Thyroid gland (tissue), 4 donors: ENCODE measurements around the gene CYP2W1.

Experiments
- POLR2A ChIP-seq, 2 donors: fragments of 450-650 bp; IDR thresholded peaks; one replicate each; pipeline ENCODE4 v1.6.1; 2017; ENCODE audit warnings: antibody characterized with exemption in 2 of 2, mild to moderate bottlenecking in 2 of 2, moderate library complexity in 1 of 2
- TF ChIP-seq, protein P1 (sequence below), 6 experiments: fragments of 200-600 bp in 3 of 6; fragments of 450-650 bp in 3 of 6; sonication (generic) in 3 of 6; IDR thresholded peaks; one replicate each; pipeline ENCODE4 v1.5.1; 2016 to 2019; ENCODE audit warnings: antibody characterized with exemption in 6 of 6, mild to moderate bottlenecking in 2 of 6, inconsistent platforms in 1 of 6, moderate library complexity in 1 of 6

DNA sequence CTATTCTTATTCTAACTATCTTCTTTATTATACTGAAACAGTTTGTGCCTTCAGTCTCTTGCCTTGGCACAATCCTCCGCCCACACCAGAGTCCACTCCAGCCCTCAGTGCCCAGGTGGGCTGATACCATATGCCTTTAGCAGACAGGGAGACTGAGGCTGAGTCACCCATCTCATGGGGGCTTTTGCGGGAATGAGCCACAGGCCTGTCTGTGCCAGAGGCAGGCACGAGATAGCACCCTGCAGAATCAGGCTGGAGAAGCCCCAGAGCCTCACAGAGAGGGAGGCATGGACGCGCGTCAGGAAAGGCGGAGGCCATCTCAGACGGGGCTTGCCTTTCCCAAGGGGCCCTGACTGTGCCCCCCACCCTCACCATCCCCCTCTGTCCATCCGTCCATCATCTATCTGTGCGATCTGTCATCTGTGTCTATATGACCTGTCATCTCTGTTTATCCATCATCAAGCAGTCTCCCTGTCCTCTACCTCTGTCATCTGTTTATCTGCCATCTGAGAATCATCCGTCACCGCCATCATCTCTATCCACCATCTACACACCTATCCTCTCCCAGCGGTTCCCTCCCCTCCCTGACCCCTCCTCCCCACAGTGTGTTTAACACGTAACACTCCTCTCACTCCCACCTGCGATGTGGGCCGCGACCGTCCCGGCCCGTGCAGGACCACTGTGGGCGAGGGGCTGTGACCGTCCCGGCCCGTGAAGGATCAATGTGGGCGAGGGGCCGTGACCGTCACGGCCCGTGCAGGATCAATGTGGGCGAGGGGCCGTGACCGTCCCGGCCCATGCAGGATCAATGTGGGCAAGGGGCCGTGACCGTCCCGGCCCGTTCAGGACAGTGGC is 21.2 kb upstream of the CYP2W1 start:
- no peak for TF ChIP-seq POLR2A (IDR thresholded peaks at IDR 0.05)
- TF ChIP-seq, protein P1, sequence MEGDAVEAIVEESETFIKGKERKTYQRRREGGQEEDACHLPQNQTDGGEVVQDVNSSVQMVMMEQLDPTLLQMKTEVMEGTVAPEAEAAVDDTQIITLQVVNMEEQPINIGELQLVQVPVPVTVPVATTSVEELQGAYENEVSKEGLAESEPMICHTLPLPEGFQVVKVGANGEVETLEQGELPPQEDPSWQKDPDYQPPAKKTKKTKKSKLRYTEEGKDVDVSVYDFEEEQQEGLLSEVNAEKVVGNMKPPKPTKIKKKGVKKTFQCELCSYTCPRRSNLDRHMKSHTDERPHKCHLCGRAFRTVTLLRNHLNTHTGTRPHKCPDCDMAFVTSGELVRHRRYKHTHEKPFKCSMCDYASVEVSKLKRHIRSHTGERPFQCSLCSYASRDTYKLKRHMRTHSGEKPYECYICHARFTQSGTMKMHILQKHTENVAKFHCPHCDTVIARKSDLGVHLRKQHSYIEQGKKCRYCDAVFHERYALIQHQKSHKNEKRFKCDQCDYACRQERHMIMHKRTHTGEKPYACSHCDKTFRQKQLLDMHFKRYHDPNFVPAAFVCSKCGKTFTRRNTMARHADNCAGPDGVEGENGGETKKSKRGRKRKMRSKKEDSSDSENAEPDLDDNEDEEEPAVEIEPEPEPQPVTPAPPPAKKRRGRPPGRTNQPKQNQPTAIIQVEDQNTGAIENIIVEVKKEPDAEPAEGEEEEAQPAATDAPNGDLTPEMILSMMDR (IDR thresholded peaks at IDR 0.05) = no peak
